HG02938 (cell line): Measurements from ENCODE around the gene ABCF2.

Experiments
- ATAC-seq: cut with Tn5 transposase; IDR thresholded peaks from one replicate; pipeline ENCODE4 v1.9.1; 2021; ENCODE audit warnings: mild to moderate bottlenecking, moderate library complexity; ENCODE audit not compliant: unreplicated experiment

Gene ABCF2

GRCh38 chr7:151242159-151243044 lies 15.4 kb upstream of the ABCF2 start:
- no peak for ATAC-seq

GRCh38 chr7:151241755-151242096 lies 14.7 kb upstream of the ABCF2 start:
- ATAC-seq = no peak

- ATAC-seq = no peak
Observed at GRCh38 chr7:151240942-151241754, 14.1 kb upstream of the ABCF2 start.

GRCh38 chr7:151240536-151240935 lies 13.5 kb upstream of the ABCF2 start:
- ATAC-seq = no peak

GRCh38 chr7:151239837-151240459 lies 12.9 kb upstream of the ABCF2 start:
- ATAC-seq = no peak

- no peak for ATAC-seq
Observed at GRCh38 chr7:151238924-151239836, 12.2 kb upstream of the ABCF2 start.

GRCh38 chr7:151238190-151238810 lies 11.3 kb upstream of the ABCF2 start:
- no peak for ATAC-seq

GRCh38 chr7:151237244-151238189 lies 10.5 kb upstream of the ABCF2 start:
- ATAC-seq = no peak

GRCh38 chr7:151236406-151236805 lies 9.4 kb upstream of the ABCF2 start:
- no peak for ATAC-seq

GRCh38 chr7:151235091-151235787 lies 8.2 kb upstream of the ABCF2 start:
- ATAC-seq = no peak

- ATAC-seq = no peak
Observed at GRCh38 chr7:151233804-151234203, 6.8 kb upstream of the ABCF2 start.

GRCh38 chr7:151232917-151233701 lies 6.1 kb upstream of the ABCF2 start:
- peak; percentile 37 for ATAC-seq

GRCh38 chr7:151232091-151232916 lies 5.3 kb upstream of the ABCF2 start, which contains the start of gene CHPF2:
CHPF2 (plus strand) TSS chr7:151232483; CDS start chr7:151234012, 1,529 bp downstream.
- ATAC-seq = peak; percentile 97

GRCh38 chr7:151231080-151231479 lies 4.1 kb upstream of the ABCF2 start:
- ATAC-seq = no peak

GRCh38 chr7:151229249-151229648 lies 2.2 kb upstream of the ABCF2 start:
- ATAC-seq = no peak

GRCh38 chr7:151228024-151228866 lies 1.2 kb upstream of the ABCF2 start:
- ATAC-seq = no peak
